ENCODE results near the gene TMEM125.

- TF ChIP-seq, protein P1, sequence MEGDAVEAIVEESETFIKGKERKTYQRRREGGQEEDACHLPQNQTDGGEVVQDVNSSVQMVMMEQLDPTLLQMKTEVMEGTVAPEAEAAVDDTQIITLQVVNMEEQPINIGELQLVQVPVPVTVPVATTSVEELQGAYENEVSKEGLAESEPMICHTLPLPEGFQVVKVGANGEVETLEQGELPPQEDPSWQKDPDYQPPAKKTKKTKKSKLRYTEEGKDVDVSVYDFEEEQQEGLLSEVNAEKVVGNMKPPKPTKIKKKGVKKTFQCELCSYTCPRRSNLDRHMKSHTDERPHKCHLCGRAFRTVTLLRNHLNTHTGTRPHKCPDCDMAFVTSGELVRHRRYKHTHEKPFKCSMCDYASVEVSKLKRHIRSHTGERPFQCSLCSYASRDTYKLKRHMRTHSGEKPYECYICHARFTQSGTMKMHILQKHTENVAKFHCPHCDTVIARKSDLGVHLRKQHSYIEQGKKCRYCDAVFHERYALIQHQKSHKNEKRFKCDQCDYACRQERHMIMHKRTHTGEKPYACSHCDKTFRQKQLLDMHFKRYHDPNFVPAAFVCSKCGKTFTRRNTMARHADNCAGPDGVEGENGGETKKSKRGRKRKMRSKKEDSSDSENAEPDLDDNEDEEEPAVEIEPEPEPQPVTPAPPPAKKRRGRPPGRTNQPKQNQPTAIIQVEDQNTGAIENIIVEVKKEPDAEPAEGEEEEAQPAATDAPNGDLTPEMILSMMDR (IDR thresholded peaks at IDR 0.05): no peak
- TF ChIP-seq POLR2A (IDR thresholded peaks at IDR 0.05): no peak
Observed at GRCh38 chr1:43237121-43237520, 32.7 kb upstream of the TMEM125 start.

All from testis (tissue), 2 donors.